C4-2B (cell line): ENCODE measurements around the gene FAM222A.

Experiments used
- H3K27ac ChIP-seq: fragments of 450-650 bp; 2 replicates; pipeline ENCODE4 v1.5.1; 2017
- ZFX ChIP-seq: fragments of 450-650 bp; IDR thresholded peaks from 2 replicates; pipeline ENCODE4 v1.6.1; 2017
- TF ChIP-seq, protein P1 (sequence below): fragments of 450-650 bp; conservative IDR thresholded peaks from 2 replicates; pipeline ENCODE4 v1.5.1; 2017; ENCODE audit warnings: mild to moderate bottlenecking

Gene FAM222A

DNA sequence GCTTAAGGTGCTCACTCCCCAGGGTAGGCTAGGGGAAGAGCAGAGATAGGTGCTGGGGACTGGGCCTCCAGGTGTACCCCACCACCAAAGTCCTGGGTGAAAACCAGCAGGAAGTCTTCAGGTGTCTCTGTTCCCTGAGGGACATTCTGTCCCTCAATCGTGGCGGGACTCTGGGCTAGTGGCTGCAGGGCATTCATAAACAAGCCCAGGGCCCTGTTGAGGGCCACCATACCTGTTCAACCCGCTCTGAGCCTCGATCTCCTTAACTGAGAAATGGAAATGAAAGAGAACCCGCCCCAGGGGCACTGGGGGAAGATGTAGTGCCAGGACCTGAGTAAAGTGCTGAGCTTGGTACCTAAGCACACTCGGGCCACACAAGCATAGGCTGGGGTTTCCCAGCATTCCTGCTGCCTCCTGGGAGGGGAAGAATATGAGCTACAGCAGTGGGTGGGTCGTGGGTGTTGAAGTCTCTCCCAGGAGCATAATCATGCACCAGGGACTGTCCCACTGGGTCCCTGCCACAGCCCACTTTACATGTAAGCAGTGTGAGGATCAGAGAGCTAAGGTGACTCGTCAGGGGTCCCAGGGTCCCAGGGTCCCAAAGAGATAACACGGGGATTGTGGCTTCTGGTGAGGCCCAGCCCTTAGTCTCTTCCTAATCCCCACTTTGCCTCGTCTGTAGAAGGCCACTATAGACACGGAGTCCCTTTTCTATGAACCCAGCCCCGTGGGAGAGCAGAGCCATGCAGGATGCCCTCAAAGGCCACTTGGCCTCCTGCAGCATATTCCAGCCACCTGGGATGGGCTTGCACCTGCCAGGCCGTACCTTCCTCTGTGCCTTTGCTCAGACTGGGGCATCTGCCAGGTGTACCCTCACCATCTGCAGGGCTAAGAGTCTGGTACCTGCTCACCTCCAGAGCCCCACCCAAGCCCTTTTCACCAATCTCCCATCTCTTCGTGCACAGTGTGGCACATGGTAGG lies 14.4 kb downstream of the FAM222A start:
- TF ChIP-seq, protein P1, sequence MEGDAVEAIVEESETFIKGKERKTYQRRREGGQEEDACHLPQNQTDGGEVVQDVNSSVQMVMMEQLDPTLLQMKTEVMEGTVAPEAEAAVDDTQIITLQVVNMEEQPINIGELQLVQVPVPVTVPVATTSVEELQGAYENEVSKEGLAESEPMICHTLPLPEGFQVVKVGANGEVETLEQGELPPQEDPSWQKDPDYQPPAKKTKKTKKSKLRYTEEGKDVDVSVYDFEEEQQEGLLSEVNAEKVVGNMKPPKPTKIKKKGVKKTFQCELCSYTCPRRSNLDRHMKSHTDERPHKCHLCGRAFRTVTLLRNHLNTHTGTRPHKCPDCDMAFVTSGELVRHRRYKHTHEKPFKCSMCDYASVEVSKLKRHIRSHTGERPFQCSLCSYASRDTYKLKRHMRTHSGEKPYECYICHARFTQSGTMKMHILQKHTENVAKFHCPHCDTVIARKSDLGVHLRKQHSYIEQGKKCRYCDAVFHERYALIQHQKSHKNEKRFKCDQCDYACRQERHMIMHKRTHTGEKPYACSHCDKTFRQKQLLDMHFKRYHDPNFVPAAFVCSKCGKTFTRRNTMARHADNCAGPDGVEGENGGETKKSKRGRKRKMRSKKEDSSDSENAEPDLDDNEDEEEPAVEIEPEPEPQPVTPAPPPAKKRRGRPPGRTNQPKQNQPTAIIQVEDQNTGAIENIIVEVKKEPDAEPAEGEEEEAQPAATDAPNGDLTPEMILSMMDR, result no peak
- TF ChIP-seq ZFX, result no peak
- peak overlapping the region; percentile 30 for H3K27ac ChIP-seq

- TF ChIP-seq, protein P1, result no peak
- no peak for TF ChIP-seq ZFX
- no peak overlapping the region for H3K27ac ChIP-seq
Observed at GRCh38 chr12:109728921-109729320, 15.3 kb downstream of the FAM222A start.

DNA sequence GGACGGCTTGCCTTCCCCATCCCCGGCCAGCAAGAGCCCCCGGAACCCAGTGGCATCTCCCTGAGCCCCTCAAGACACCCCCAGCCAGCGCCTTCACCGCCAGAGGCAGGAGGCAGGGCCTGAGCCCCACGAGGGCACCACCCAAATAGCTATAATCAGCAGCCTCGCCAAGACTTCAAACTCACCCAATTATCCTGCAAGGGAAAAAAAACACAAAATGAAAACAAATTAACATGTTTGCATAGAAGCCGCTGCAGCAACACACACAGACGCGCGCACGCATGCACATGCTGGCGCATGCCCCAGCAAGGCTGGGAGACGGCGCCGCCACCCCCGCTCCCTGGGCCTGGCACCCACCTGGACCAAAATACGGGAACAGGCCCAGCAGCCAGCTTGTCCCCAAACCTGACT lies 15.8 kb downstream of the FAM222A start:
- no peak for TF ChIP-seq ZFX
- TF ChIP-seq, protein P1, result no peak
- H3K27ac ChIP-seq, result no peak overlapping the region

GRCh38 chr12:109729801-109730200 lies 16.2 kb downstream of the FAM222A start:
- no peak for TF ChIP-seq ZFX
- TF ChIP-seq, protein P1, result no peak
- H3K27ac ChIP-seq, result no peak overlapping the region

- TF ChIP-seq, protein P1, result no peak
- TF ChIP-seq ZFX, result no peak
- no peak overlapping the region for H3K27ac ChIP-seq
Observed at GRCh38 chr12:109730306-109731145, 16.9 kb downstream of the FAM222A start.

- H3K27ac ChIP-seq, result no peak overlapping the region
- TF ChIP-seq, protein P1, result no peak
- no peak for TF ChIP-seq ZFX
Observed at GRCh38 chr12:109731231-109731731, 17.7 kb downstream of the FAM222A start.

GRCh38 chr12:109731806-109732205 lies 18.2 kb downstream of the FAM222A start:
- no peak overlapping the region for H3K27ac ChIP-seq
- TF ChIP-seq, protein P1, result no peak
- no peak for TF ChIP-seq ZFX
